Measurements from ENCODE around the gene SERPINH1.

DNA sequence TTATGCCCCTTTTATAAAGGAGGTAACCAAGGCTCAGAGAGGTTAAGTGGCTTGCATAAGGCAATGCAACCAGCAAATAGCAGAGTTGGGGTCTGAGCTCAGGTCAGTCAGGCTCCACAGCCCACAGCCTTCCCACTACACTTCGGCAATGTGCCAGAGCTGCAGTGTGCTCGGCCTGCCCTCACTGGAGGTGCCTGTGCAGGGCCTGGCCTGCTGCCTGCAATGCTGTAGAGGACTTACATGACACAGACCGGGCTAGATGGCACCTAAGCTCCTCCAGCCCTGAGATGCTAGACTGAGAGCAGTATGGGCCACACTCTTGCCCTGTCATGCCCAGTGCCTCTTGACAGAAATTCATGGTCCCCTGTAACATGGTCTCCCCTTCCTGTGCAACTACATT, 49.8 kb downstream of the SERPINH1 start:
- TF ChIP-seq, protein P1, sequence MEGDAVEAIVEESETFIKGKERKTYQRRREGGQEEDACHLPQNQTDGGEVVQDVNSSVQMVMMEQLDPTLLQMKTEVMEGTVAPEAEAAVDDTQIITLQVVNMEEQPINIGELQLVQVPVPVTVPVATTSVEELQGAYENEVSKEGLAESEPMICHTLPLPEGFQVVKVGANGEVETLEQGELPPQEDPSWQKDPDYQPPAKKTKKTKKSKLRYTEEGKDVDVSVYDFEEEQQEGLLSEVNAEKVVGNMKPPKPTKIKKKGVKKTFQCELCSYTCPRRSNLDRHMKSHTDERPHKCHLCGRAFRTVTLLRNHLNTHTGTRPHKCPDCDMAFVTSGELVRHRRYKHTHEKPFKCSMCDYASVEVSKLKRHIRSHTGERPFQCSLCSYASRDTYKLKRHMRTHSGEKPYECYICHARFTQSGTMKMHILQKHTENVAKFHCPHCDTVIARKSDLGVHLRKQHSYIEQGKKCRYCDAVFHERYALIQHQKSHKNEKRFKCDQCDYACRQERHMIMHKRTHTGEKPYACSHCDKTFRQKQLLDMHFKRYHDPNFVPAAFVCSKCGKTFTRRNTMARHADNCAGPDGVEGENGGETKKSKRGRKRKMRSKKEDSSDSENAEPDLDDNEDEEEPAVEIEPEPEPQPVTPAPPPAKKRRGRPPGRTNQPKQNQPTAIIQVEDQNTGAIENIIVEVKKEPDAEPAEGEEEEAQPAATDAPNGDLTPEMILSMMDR (conservative IDR thresholded peaks at IDR 0.05 in 1 of 2, IDR thresholded peaks at IDR 0.05 in 1 of 2; ENCODE audit: extremely low read depth in 1 of 2, insufficient read depth in 1 of 2, low read depth in 1 of 2, low read length in 2 of 2): no peak
- TF ChIP-seq EZH2 (IDR thresholded peaks at IDR 0.05; ENCODE audit: borderline replicate concordance, low read length): no peak

Measured in mammary epithelial cell (primary cell).